Posterior vena cava (tissue), 2 donors: ENCODE data around the gene FHL5. TPM values are rescaled to one million over a fixed set of nuclear protein-coding genes. Genes with fewer than 3 reads are reported as not detected.
"Not testable (repeated sequence)": the region's sequence is repeated elsewhere in the genome, so short reads cannot be mapped to it uniquely, and the experiment has no call there.

Experiments used
- DNase-seq: peaks from one replicate; pipeline ENCODE4 v3.0.0-alpha.2; 2020; ENCODE audit warnings: low spot score
- intact Hi-C, 2 donors: fragments of 100-400 bp; cut with DNase I; formaldehyde crosslinking; loops; one replicate each; pipeline versions ENCODE4 v1.14.1 to v1.14.2; 2022 to 2023
- total RNA-seq, 2 donors: library from RNA; stranded (reverse); fragmentation: NEBNext Ultra II Directional; extraction: Animal tissue kit (Norgen Biotek cat#: 25700); gene quantifications; one replicate each; pipeline ENCODE4 v1.2.1, GENCODE V29; 2021
- donor health status: DM: yes; HTN: yes; CAD: no.
- donor health status: DM: yes; HTN: yes; CAD: no.

Gene FHL5
- total RNA-seq, 2 donors from 2014 or later = 37.9 to 56.0 TPM

GRCh38 chr6:96582021-96582420, 19.1 kb downstream of the FHL5 start:
- no peak for DNase-seq
- intact Hi-C loops = no loop called here

GRCh38 chr6:96582436-96582835, 19.5 kb downstream of the FHL5 start:
- intact Hi-C loops = no loop called here
- DNase-seq = no peak

GRCh38 chr6:96604420-96604819, 41.5 kb downstream of the FHL5 start:
- no peak for DNase-seq
- intact Hi-C loops = no loop called here

- DNase-seq = no peak
- intact Hi-C loops = no loop called here
Measured at GRCh38 chr6:96608074-96608473, 45.1 kb downstream of the FHL5 start.

- intact Hi-C loops = no loop called here
- DNase-seq = no peak
Measured at GRCh38 chr6:96610019-96610418, 47.1 kb downstream of the FHL5 start.

- DNase-seq = no peak
- intact Hi-C loops = no loop called here
Measured at GRCh38 chr6:96611342-96611991, 48.5 kb downstream of the FHL5 start.

- no peak for DNase-seq
- intact Hi-C loops = no loop called here
Measured at GRCh38 chr6:96613291-96613999, 50.5 kb downstream of the FHL5 start.

GRCh38 chr6:96620851-96621250, 57.9 kb downstream of the FHL5 start:
- intact Hi-C loops = no loop called here
- no peak for DNase-seq

GRCh38 chr6:96621983-96622382, 59.1 kb downstream of the FHL5 start:
- intact Hi-C loops = no loop called here

GRCh38 chr6:96624957-96625356, 62.0 kb downstream of the FHL5 start:
- no peak for DNase-seq
- intact Hi-C loops = no loop called here

More at GRCh38 chr6:96621983-96622382, 59.1 kb downstream of the FHL5 start:
- no peak for DNase-seq

GRCh38 chr6:96626759-96627364, 63.9 kb downstream of the FHL5 start:
- intact Hi-C loops = no loop called here
- DNase-seq = no peak

- no peak for DNase-seq
- intact Hi-C loops = no loop called here
Measured at GRCh38 chr6:96631248-96631647, 68.3 kb downstream of the FHL5 start.

- intact Hi-C loops = not testable (repeated sequence)
- DNase-seq = peak; percentile 78
Measured at GRCh38 chr6:96637979-96638378, 75.1 kb downstream of the FHL5 start.

- no peak for DNase-seq
- intact Hi-C loops = no loop called here
Measured at GRCh38 chr6:96645106-96645505, 82.2 kb downstream of the FHL5 start.

GRCh38 chr6:96649926-96650325, 87.0 kb downstream of the FHL5 start:
- no peak for DNase-seq
- intact Hi-C loops = no loop called here

GRCh38 chr6:96651816-96652215, 88.9 kb downstream of the FHL5 start:
- intact Hi-C loops = no loop called here
- DNase-seq = no peak

- intact Hi-C loops = no loop called here
- no peak for DNase-seq
Measured at GRCh38 chr6:96652552-96652951, 89.6 kb downstream of the FHL5 start.

GRCh38 chr6:96653181-96653580, 90.3 kb downstream of the FHL5 start:
- no peak for DNase-seq
- intact Hi-C loops = no loop called here

- intact Hi-C loops = no loop called here
- no peak for DNase-seq
Measured at GRCh38 chr6:96656567-96656966, 93.6 kb downstream of the FHL5 start.

- peak; percentile 68 for DNase-seq
- intact Hi-C loops = no loop called here
Measured at GRCh38 chr6:96657344-96657743, 94.4 kb downstream of the FHL5 start.
